Trophoblast cell (in vitro differentiated cells and primary cell): ENCODE data around the gene PVALEF.

Experiments used
- DNase-seq, 2 donors: peaks; one replicate each; pipeline ENCODE4 v3.0.0-alpha.2; 2016
- H2AFZ ChIP-seq: 2 replicates; pipeline ENCODE4 v1.6.1; 2013; ENCODE audit warnings: low read length, moderate library complexity, mild to moderate bottlenecking; ENCODE audit not compliant: insufficient read depth, poor library complexity
- H2AK5ac ChIP-seq: 2 replicates; pipeline ENCODE4 v1.6.1; 2013; ENCODE audit warnings: mild to moderate bottlenecking, low read length
- H2BK120ac ChIP-seq: 2 replicates; pipeline ENCODE4 v1.6.1; 2013; ENCODE audit warnings: low read length, mild to moderate bottlenecking, moderate library complexity; ENCODE audit not compliant: insufficient read depth, poor library complexity
- H2BK12ac ChIP-seq: 2 replicates; pipeline ENCODE4 v1.6.1; 2013; ENCODE audit warnings: mild to moderate bottlenecking, low read length, moderate library complexity
- H2BK5ac ChIP-seq: 2 replicates; pipeline ENCODE4 v1.6.1; 2013; ENCODE audit warnings: low read length, low read depth, moderate library complexity, mild to moderate bottlenecking; ENCODE audit not compliant: poor library complexity
- H3K14ac ChIP-seq: 2 replicates; pipeline ENCODE4 v1.6.1; 2013; ENCODE audit warnings: mild to moderate bottlenecking, low read length
- H3K18ac ChIP-seq: 2 replicates; pipeline ENCODE4 v1.6.1; 2013; ENCODE audit warnings: mild to moderate bottlenecking, low read length
- H3K23ac ChIP-seq: 2 replicates; pipeline ENCODE4 v1.6.1; 2013; ENCODE audit warnings: low read length
- H3K27ac ChIP-seq: 2 replicates; pipeline ENCODE4 v1.5.1; 2013; ENCODE audit warnings: low read depth, mild to moderate bottlenecking, inconsistent platforms, low read length, moderate library complexity
- H3K27me3 ChIP-seq: 2 replicates; pipeline ENCODE4 v1.6.1; 2013; ENCODE audit warnings: inconsistent platforms, mild to moderate bottlenecking, low read length, moderate library complexity; ENCODE audit not compliant: insufficient read depth
- H3K36me3 ChIP-seq, 2 experiments: 1 replicate in 1 of 2; 2 replicates in 1 of 2; pipeline ENCODE4 v1.6.1; 2013; ENCODE audit warnings: low read length in 2 of 2, mild to moderate bottlenecking in 2 of 2, moderate library complexity in 1 of 2; ENCODE audit not compliant: insufficient read depth in 2 of 2, control insufficient read depth in 1 of 2
- H3K4ac ChIP-seq: 2 replicates; pipeline ENCODE4 v1.6.1; 2013; ENCODE audit warnings: low read depth, mild to moderate bottlenecking, low read length, moderate library complexity
- H3K4me1 ChIP-seq, 2 experiments: 1 replicate in 1 of 2; 2 replicates in 1 of 2; pipeline ENCODE4 v1.6.1; 2013; ENCODE audit warnings: low read length in 2 of 2, mild to moderate bottlenecking in 2 of 2, moderate library complexity in 1 of 2; ENCODE audit not compliant: insufficient read depth in 2 of 2, control insufficient read depth in 1 of 2
- H3K4me2 ChIP-seq: 2 replicates; pipeline ENCODE4 v1.6.1; 2013; ENCODE audit warnings: inconsistent platforms, mild to moderate bottlenecking, low read length, moderate library complexity
- H3K4me3 ChIP-seq: 2 replicates; pipeline ENCODE4 v1.5.1; 2013; ENCODE audit warnings: mild to moderate bottlenecking, low read depth, low read length, inconsistent platforms
- H3K79me1 ChIP-seq: one replicate; pipeline ENCODE4 v1.6.1; 2013; ENCODE audit warnings: low read length
- H3K79me2 ChIP-seq: 2 replicates; pipeline ENCODE4 v1.6.1; 2013; ENCODE audit warnings: low read length, mild to moderate bottlenecking; ENCODE audit not compliant: control insufficient read depth, insufficient read depth, poor library complexity
- H3K9ac ChIP-seq: 2 replicates; pipeline ENCODE4 v1.6.1; 2013; ENCODE audit warnings: mild to moderate bottlenecking, low read length
- H3K9me3 ChIP-seq: 2 replicates; pipeline ENCODE4 v1.6.1; 2013; ENCODE audit warnings: low read depth, mild to moderate bottlenecking, control low read depth, inconsistent platforms, low read length; ENCODE audit not compliant: insufficient read depth
- H4K12ac ChIP-seq: 2 replicates; pipeline ENCODE4 v1.6.1; 2013; ENCODE audit warnings: low read depth, mild to moderate bottlenecking, low read length, moderate library complexity
- H4K8ac ChIP-seq: 2 replicates; pipeline ENCODE4 v1.6.1; 2013; ENCODE audit warnings: low read depth, mild to moderate bottlenecking, low read length, moderate library complexity
- H4K91ac ChIP-seq: one replicate; pipeline ENCODE4 v1.6.1; 2013; ENCODE audit warnings: low read depth, mild to moderate bottlenecking, low read length, moderate library complexity
- WGBS: extraction: QIAGEN DNeasy Blood & Tissue Kit; methylation state at CpG from one replicate; pipeline ENCODE4 v1.1.7; 2013; ENCODE audit warnings: missing lambda C conversion rate; ENCODE audit not compliant: insufficient read length, insufficient coverage; ENCODE audit errors: extremely low coverage; 5-methylcytosine and 5-hydroxymethylcytosine counted together

The PVALEF gene

DNA sequence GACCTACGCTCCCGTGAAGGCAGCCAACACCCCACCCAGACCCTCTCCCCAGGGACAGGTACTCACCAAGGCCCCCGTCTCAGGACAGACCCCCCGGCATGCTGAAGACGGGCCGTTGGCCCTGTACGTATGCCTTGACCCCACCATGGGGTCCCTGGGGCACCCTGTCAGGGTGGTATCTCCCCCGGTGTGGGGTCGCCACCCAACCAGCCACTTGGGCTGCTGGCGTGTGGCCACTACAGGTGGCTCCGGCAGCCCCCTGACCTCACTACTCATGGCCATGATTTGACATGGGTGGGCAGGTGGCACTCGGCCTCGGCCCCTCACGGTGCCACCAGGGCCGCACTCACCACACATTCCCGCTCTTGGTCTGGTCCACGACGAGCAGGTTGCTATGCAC lies 40.9 kb upstream of the PVALEF start:
- WGBS: no CpG with 5 or more reads among the region's 18 CpGs
- H3K9me3 ChIP-seq: peaks cover 8% of the 10 kb centered on the region
- no peak overlapping the region for H2BK120ac ChIP-seq
- no peak overlapping the region for H2AFZ ChIP-seq
- peaks cover 3 to 4% of the 10 kb centered on the region in 2 experiments for H3K4me1 ChIP-seq
- H3K9ac ChIP-seq: no peak overlapping the region
- no peaks in the 10 kb centered on the region for H3K79me2 ChIP-seq
- H3K27me3 ChIP-seq: peaks cover 5% of the 10 kb centered on the region
- no peak overlapping the region for H3K23ac ChIP-seq
- no peak overlapping the region for H3K4me2 ChIP-seq
- H3K4ac ChIP-seq: no peak overlapping the region
- H4K12ac ChIP-seq: no peak overlapping the region
- no peak overlapping the region for H4K91ac ChIP-seq
- H3K79me1 ChIP-seq: peaks cover under 1% of the 10 kb centered on the region
- H3K14ac ChIP-seq: no peak overlapping the region
- H3K4me3 ChIP-seq: no peak overlapping the region
- H3K27ac ChIP-seq: no peak overlapping the region
- no peaks in the 10 kb centered on the region for H3K36me3 ChIP-seq
- no peak overlapping the region for H2BK5ac ChIP-seq
- H2AK5ac ChIP-seq: no peak overlapping the region
- H2BK12ac ChIP-seq: no peak overlapping the region
- DNase-seq: no peak
- no peak overlapping the region for H4K8ac ChIP-seq
- H3K18ac ChIP-seq: no peak overlapping the region

DNA sequence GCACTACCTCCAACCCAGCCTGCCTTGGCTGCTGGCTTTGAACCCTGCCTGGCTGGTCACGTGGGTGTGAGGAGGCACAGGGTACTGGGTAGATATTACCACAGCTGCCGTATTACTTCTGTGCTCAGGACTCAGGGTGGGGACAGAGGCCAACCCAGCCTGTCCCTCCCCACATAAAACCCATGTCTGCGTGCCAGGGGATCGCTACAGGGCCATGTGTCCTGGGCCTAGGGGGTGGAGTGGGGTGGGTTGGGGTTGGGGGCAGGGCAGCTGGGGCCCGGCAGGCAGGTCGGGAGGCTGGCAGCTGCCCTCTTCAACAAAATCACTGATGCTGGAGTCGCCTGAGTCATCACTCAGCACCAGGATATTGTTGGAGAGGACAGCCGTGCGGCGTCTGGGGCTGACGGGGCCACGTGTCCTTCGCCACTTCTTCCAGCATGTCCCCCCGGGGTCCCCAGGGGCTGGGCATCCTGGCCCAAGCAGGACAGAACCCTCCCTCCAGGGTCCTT lies 39.7 kb upstream of the PVALEF start:
- Histone ChIP-seq H3K4me3 (no peak overlapping the region), H2BK120ac (no peak overlapping the region), H3K18ac (no peak overlapping the region), H3K14ac (no peak overlapping the region), H4K12ac (no peak overlapping the region), H2BK12ac (no peak overlapping the region), H3K9me3 (peaks cover 5% of the 10 kb centered on the region), H3K27me3 (peaks cover 5% of the 10 kb centered on the region), H3K4me2 (no peak overlapping the region), H3K23ac (no peak overlapping the region), H2BK5ac (no peak overlapping the region), H2AFZ (no peak overlapping the region), H3K79me1 (no peaks in the 10 kb centered on the region), H3K4ac (no peak overlapping the region), H3K36me3 (no peaks in the 10 kb centered on the region), H3K9ac (no peak overlapping the region), H3K27ac (no peak overlapping the region), H3K79me2 (no peaks in the 10 kb centered on the region), H4K91ac (no peak overlapping the region), H4K8ac (no peak overlapping the region), H2AK5ac (no peak overlapping the region), H3K4me1 (no peaks in the 10 kb centered on the region)
- no peak for DNase-seq
- no CpG with 5 or more reads among the region's 14 CpGs for WGBS

DNA sequence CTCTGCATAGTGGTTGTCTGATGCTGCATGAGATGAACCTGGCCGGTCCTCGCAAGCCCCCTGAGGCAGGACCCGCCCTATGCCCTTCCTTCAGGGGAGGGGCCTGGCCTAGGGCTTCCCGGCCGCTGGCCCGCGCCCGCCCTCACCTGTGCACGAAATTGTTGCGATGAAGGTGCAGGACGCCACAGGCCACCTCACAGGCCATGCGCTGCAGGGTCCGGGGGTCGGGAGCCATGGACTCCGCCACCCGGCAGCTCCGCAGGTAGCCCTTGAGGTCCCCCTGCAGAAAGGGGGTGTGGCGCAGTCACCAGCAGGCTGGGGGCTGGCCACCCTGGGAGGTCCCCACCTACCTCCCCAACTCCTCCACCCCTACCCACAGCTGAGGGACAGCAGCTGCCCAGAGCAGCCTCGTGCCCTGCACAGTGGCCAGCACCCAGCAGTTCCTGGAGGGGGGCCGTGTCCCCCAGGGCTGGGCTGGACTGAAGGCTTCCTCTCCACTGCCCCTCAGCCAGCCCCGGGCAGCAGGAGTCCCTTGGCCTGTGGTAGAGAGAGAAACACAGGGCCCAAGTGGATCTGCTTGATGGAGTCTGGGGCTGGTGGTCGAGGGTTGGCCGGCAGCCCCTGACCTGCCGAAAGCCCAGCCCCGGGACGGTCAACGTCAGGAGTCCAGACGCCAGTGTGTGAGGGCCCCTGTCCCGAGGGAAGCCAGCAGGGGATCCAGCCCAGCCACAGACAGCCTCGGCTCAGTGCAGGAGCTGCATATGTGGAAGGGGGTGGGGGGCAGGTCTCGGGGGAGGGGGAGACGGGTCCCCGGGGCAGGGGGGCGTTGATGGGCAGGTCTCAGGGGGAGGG lies 38.8 kb upstream of the PVALEF start:
- Histone ChIP-seq H3K9ac (no peak overlapping the region), H3K36me3 (no peaks in the 10 kb centered on the region), H4K91ac (no peak overlapping the region), H2BK120ac (no peak overlapping the region), H2BK12ac (no peak overlapping the region), H4K12ac (no peak overlapping the region), H3K4me1 (no peaks in the 10 kb centered on the region), H3K14ac (no peak overlapping the region), H2BK5ac (no peak overlapping the region), H3K18ac (no peak overlapping the region), H3K79me1 (no peaks in the 10 kb centered on the region), H3K4me2 (no peak overlapping the region), H3K4ac (no peak overlapping the region), H3K79me2 (no peaks in the 10 kb centered on the region), H3K27ac (no peak overlapping the region), H2AFZ (no peak overlapping the region), H3K23ac (no peak overlapping the region), H4K8ac (no peak overlapping the region), H3K9me3 (peaks cover 5% of the 10 kb centered on the region), H2AK5ac (no peak overlapping the region), H3K4me3 (no peak overlapping the region), H3K27me3 (peaks cover 5% of the 10 kb centered on the region)
- DNase-seq: no peak
- WGBS: no CpG with 5 or more reads among the region's 34 CpGs

DNA sequence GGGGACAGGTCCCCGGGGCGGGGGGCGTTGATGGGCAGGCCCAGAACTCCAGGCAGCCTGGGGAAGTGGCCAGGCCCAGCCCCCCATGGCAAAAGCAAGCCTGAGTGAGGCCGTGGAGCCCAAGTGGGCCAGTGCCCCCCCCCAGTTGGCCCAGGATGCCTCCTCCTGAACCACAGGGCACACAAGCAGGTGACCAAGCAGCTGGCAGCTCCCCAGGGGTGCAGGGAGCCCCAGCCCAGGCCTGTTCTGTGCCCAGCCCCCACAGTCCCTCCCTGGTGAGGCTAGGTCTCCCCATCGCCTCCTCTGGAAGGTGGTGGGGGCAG lies 38.2 kb upstream of the PVALEF start:
- no CpG with 5 or more reads among the region's 5 CpGs for WGBS
- H3K9me3 ChIP-seq: peaks cover 5% of the 10 kb centered on the region
- H3K14ac ChIP-seq: no peak overlapping the region
- no peak overlapping the region for H3K4ac ChIP-seq
- H3K27me3 ChIP-seq: peaks cover 2% of the 10 kb centered on the region
- H3K23ac ChIP-seq: no peak overlapping the region
- no peak overlapping the region for H3K9ac ChIP-seq
- H4K91ac ChIP-seq: no peak overlapping the region
- no peak overlapping the region for H3K18ac ChIP-seq
- H3K4me2 ChIP-seq: no peak overlapping the region
- H2BK5ac ChIP-seq: no peak overlapping the region
- H3K79me2 ChIP-seq: no peaks in the 10 kb centered on the region
- no peak overlapping the region for H3K4me3 ChIP-seq
- no peak overlapping the region for H2BK12ac ChIP-seq
- no peak overlapping the region for H2AK5ac ChIP-seq
- no peak overlapping the region for H4K8ac ChIP-seq
- H2BK120ac ChIP-seq: no peak overlapping the region
- no peak overlapping the region for H4K12ac ChIP-seq
- no peaks in the 10 kb centered on the region for H3K36me3 ChIP-seq
- H2AFZ ChIP-seq: no peak overlapping the region
- H3K79me1 ChIP-seq: no peaks in the 10 kb centered on the region
- no peak overlapping the region for H3K27ac ChIP-seq
- H3K4me1 ChIP-seq: no peaks in the 10 kb centered on the region
- no peak for DNase-seq
